HG03354 (cell line): ENCODE data around the gene GRID1.

ENCODE experiments used
- ATAC-seq: cut with Tn5 transposase; IDR thresholded peaks from one replicate; pipeline ENCODE4 v1.9.1; 2021; ENCODE audit warnings: mild to moderate bottlenecking; ENCODE audit not compliant: unreplicated experiment, poor library complexity, severe bottlenecking

The GRID1 gene

GRCh38 chr10:86300931-86301830 lies 65.4 kb downstream of the GRID1 start:
- ATAC-seq: no peak

DNA sequence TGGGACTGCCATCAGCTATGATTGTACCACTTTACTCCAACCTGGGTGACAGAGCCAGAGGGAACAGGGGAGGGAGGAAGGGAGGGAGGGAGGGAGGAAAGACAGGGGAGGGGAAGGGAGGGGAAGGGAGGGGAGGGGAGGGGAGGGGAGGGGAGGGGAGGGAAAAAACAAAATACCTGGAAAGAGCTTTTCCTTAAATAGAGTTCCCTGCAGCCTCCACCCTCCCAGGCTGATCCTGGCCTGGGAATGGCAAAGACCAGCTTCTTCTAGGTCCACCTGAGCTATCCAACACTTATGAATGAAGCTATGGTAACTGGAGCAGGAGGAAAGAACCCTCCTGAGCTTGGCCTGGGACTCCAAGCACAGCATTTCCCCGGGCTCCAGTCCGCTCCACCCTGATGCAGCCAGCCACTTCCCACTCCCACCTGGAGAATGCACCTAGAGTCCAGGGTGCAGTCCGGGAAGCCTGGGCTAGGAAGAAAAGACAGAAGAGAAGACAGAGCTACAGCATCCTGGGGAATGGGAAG lies 66.1 kb downstream of the GRID1 start:
- ATAC-seq: no peak

GRCh38 chr10:86299562-86299961 lies 67.0 kb downstream of the GRID1 start:
- no peak for ATAC-seq

- no peak for ATAC-seq
Observed at GRCh38 chr10:86298501-86299001, 68.0 kb downstream of the GRID1 start.

GRCh38 chr10:86295791-86296190 lies 70.8 kb downstream of the GRID1 start:
- no peak for ATAC-seq

DNA sequence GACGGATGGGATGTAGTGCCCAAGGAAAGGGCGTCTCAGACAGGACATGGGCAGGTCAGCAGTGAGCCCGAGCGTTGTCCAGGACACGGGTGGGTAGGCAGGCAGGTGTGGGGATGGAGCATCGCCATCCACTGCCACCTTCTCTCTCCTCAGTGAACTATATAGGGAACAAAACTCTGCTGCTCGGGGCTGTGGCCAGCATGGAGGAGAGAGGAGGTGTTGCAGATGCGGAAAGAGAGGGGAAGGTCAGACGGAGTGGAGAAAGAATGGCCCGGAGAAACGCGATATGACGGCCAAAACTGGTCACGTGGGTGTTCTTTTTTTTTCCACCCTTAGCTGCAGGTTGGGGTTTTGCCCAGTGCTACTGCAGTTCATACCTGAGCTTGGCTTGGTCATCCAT lies 71.2 kb downstream of the GRID1 start:
- ATAC-seq: no peak

GRCh38 chr10:86294346-86295265 lies 72.0 kb downstream of the GRID1 start:
- ATAC-seq: no peak

- no peak for ATAC-seq
Observed at GRCh38 chr10:86293396-86293791, 73.2 kb downstream of the GRID1 start.

DNA sequence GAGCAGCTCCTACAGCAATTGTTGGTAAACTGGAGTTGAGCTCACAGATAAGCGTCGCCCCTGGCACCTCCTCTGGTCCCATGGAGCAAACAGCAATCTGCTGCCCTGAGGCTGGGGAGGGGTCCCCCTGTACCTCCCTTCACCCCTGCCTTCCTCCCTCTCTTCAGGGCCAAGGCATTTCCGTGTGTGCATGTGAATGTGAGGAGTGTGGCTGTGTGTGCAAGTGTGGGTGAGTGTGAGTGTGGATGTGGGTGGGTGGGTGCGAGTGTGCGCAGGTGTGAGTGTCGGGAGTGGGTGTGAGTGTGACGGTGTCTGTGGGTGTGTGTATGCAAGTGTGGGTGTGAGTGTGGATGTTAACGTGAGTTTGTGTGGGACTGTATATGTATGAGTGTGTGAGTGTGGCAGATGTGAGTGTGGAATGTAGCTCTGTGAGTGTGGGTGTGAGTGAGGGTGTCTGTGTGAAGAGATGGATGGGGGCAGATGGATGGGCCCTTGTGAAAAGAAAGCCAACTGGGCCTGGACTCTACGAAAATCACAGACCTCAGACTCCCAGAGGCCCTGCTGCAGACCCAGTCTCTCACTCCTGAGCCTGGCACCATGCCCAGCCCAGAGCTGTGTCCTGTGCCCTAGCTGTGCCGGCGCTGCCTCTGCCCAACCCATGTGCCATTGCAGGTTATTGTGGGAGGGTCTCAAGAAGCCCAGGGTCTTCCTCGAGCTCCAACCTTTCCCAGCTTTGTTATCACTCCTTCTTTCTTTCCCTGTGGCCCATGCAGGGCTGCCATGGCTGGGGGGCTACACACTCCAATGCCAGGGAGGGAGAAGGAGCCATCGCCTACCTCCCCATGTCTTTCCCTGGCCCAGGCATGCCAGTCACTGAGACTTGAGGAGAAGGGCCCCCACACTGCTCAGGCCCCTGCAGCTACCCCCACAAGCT lies 73.9 kb downstream of the GRID1 start:
- no peak for ATAC-seq

- ATAC-seq: no peak
Observed at GRCh38 chr10:86291616-86292340, 74.8 kb downstream of the GRID1 start.

GRCh38 chr10:86290933-86291615 lies 75.5 kb downstream of the GRID1 start:
- peak; percentile 40 for ATAC-seq

DNA sequence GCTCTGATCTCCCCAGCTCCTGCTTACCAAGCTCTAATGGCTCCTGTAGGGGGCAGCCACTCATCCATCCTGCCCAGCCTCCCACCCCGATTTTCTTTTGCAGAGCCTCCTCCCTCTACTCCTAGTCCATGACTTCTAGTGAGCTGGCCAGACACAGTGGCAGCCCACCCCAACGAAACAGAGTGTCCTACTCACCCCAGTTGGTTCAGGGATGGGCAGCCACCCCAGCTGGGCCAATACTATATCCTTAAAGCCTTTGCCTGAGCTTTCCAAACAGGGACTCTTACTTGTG lies 77.1 kb downstream of the GRID1 start:
- ATAC-seq: no peak

DNA sequence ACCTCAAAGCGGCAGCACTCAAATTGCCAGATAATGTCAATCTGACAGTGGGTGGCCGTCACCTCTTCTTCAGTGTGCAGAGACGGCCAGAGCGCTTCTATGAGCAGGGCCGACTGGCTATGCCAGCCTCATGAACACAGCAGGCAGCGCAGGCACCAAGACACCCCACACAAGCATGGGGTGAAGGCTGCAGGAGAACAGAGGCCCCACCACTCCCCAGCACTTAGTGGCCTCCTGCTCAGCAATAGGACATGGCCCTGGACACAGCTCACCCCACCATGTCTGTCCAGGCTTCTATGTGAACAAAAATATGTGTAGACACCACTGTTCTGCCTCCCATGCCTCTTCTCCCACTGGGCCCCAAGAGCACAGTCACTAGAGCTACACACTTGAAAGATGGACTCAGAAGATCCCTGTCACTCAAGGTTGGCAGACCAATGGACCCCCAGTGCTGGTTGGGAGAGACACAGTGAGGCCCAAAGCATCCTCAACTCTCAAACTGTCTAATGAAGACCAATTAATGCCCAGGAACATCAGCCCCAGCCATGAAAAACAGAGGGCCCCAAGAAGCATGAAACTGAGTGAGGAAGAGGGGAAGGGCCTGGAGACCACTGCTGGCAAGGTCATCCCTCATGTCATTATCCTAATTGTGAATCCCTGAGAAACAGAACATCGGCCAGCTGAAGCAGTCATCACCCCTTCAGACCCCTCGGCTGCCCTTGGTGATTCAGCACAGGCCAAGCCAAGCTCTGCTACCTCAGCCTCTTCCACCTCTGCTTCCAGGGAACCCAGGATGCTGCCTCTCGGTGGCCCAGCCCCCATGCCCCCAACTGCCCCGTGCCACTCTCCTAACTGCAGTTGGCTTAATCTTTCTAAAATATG lies 77.7 kb downstream of the GRID1 start:
- no peak for ATAC-seq

- ATAC-seq: no peak
Observed at GRCh38 chr10:86287966-86288579, 78.5 kb downstream of the GRID1 start.

GRCh38 chr10:86287110-86287793 lies 79.3 kb downstream of the GRID1 start:
- no peak for ATAC-seq
